A549 (cell line): ENCODE data around the gene CMC2.

Experiments used
- CTCF ChIP-seq: fragments of >200 bp; sonication (Bioruptor Twin); formaldehyde crosslinking; IDR thresholded peaks from 3 replicates; pipeline ENCODE4 v1.5.1; 2016
- ELK1 ChIP-seq: fragments of 150-350 bp; IDR thresholded peaks from 2 replicates; pipeline ENCODE4 v1.6.1; 2014; ENCODE audit warnings: low read depth, mild to moderate bottlenecking, low read length
- EP300 ChIP-seq, 2 experiments: fragments of >200 bp; sonication (Bioruptor Twin); formaldehyde crosslinking; IDR thresholded peaks; 2 replicates in 1 of 2; 3 replicates in 1 of 2; pipeline ENCODE4 v1.6.1; 2016 to 2017
- ESRRA ChIP-seq: fragments of 150-350 bp; IDR thresholded peaks from 2 replicates; pipeline ENCODE4 v1.6.1; 2014; ENCODE audit warnings: mild to moderate bottlenecking, low read length, borderline replicate concordance
- HOXA7 ChIP-seq: fragments of 250-450 bp; sonication (Bioruptor Pico); IDR thresholded peaks from 2 replicates; pipeline ENCODE4 v1.5.0; 2020; ENCODE audit warnings: mild to moderate bottlenecking, moderate library complexity
- POLR2A ChIP-seq: IDR thresholded peaks from 2 replicates; pipeline ENCODE4 v1.6.1; 2012; ENCODE audit warnings: mild to moderate bottlenecking, low read length
- POLR2AphosphoS2 ChIP-seq: conservative IDR thresholded peaks from 2 replicates; pipeline ENCODE4 v1.6.1; 2012; ENCODE audit warnings: low read length, improper control_type of control experiment, inconsistent platforms
- RAD21 ChIP-seq, 2 experiments: fragments of >200 bp in 1 of 2; sonication (Bioruptor Twin) in 1 of 2; formaldehyde crosslinking in 1 of 2; IDR thresholded peaks in 1 of 2; conservative IDR thresholded peaks in 1 of 2; 2 replicates in 1 of 2; 3 replicates in 1 of 2; pipeline ENCODE4 v1.6.1; 2012 to 2018; ENCODE audit warnings: inconsistent platforms in 1 of 2
- RFX5 ChIP-seq: fragments of 450-650 bp; IDR thresholded peaks from 2 replicates; pipeline ENCODE4 v1.7.1; 2014; ENCODE audit warnings: antibody characterized with exemption, mild to moderate bottlenecking, moderate library complexity
- SMC3 ChIP-seq: fragments of >200 bp; sonication (Bioruptor Twin); formaldehyde crosslinking; IDR thresholded peaks from 3 replicates; pipeline ENCODE4 v1.6.1; 2018; ENCODE audit warnings: inconsistent platforms
- TP53 ChIP-seq: fragments of 250-450 bp; sonication (Bioruptor Pico); IDR thresholded peaks from 2 replicates; pipeline ENCODE4 v1.5.0; 2021; ENCODE audit warnings: mild to moderate bottlenecking, moderate library complexity
- ZFP36 ChIP-seq: fragments of 450-650 bp; IDR thresholded peaks from 2 replicates; pipeline ENCODE4 v1.6.1; 2014; ENCODE audit warnings: borderline replicate concordance; ENCODE audit not compliant: partially characterized antibody

- no peak for TF ChIP-seq EP300 (IDR thresholded peaks at IDR 0.05)
- TF ChIP-seq SMC3: no peak
- TF ChIP-seq HOXA7 (CRISPR knock-in tag): no peak
- TF ChIP-seq POLR2A: no peak
- no peak for TF ChIP-seq RAD21 (conservative IDR thresholded peaks at IDR 0.05 in 1 of 2, IDR thresholded peaks at IDR 0.05 in 1 of 2)
- TF ChIP-seq CTCF: no peak
- TF ChIP-seq POLR2AphosphoS2: no peak
- no peak for TF ChIP-seq ESRRA
- no peak for TF ChIP-seq RFX5
- no peak for TF ChIP-seq TP53 (CRISPR knock-in tag)
- TF ChIP-seq ZFP36: no peak
- no peak for TF ChIP-seq ELK1
Observed at GRCh38 chr16:81040131-81040530, 33.4 kb upstream of the CMC2 start.
